Neural cell (in vitro differentiated cells): ENCODE results near the gene PACS1. TPM values are rescaled to one million over a fixed set of nuclear protein-coding genes. Genes with fewer than 3 reads are reported as not detected.

ENCODE experiments used
- H2AFZ ChIP-seq: fragments of 200-600, 300-800 bp; sonication (generic), shearing (Covaris generic); 2 replicates; pipeline ENCODE4 v1.6.0; 2014; ENCODE audit warnings: low read depth, mild to moderate bottlenecking, antibody characterized with exemption, low read length, moderate library complexity
- H3F3A ChIP-seq: fragments of 200-600 bp; shearing (Covaris generic); 2 replicates; pipeline ENCODE4 v1.6.1; 2016; ENCODE audit warnings: mild to moderate bottlenecking, moderate library complexity, mixed read lengths, antibody characterized with exemption, low read length; ENCODE audit not compliant: insufficient read depth, poor library complexity, severe bottlenecking
- H3K27ac ChIP-seq: fragments of 200-600, 300-800 bp; sonication (generic), shearing (Covaris generic); 2 replicates; pipeline ENCODE4 v1.5.1; 2014; ENCODE audit warnings: mild to moderate bottlenecking, low read length, moderate library complexity
- H3K27me3 ChIP-seq: fragments of 300-800, 200-600 bp; sonication (generic), shearing (Covaris generic); 2 replicates; pipeline ENCODE4 v1.6.0; 2014; ENCODE audit warnings: mild to moderate bottlenecking, low read depth, low read length, moderate library complexity; ENCODE audit not compliant: insufficient read depth
- H3K36me3 ChIP-seq: fragments of 300-800, 200-600 bp; sonication (generic), shearing (Covaris generic); 2 replicates; pipeline ENCODE4 v1.5.1; 2014; ENCODE audit warnings: mild to moderate bottlenecking, antibody characterized with exemption, low read length, moderate library complexity; ENCODE audit not compliant: insufficient read depth
- H3K4me2 ChIP-seq: fragments of 300-800, 200-600 bp; sonication (generic), shearing (Covaris generic); 2 replicates; pipeline ENCODE4 v1.6.0; 2014; ENCODE audit warnings: mild to moderate bottlenecking, low read length
- H3K4me3 ChIP-seq: fragments of 300-800, 200-600 bp; sonication (generic), shearing (Covaris generic); 2 replicates; pipeline ENCODE4 v1.5.1; 2014; ENCODE audit warnings: mild to moderate bottlenecking, low read length, moderate library complexity
- H3K79me2 ChIP-seq: fragments of 200-600 bp; shearing (Covaris generic); replicated peaks from 2 replicates; pipeline ENCODE4 v1.6.0; 2014; ENCODE audit warnings: mild to moderate bottlenecking, low read length, moderate library complexity; ENCODE audit not compliant: insufficient read depth
- H3K9ac ChIP-seq: fragments of 300-800, 200-600 bp; sonication (generic), shearing (Covaris generic); 2 replicates; pipeline ENCODE4 v1.6.1; 2016; ENCODE audit warnings: mild to moderate bottlenecking, low read length, mixed read lengths
- H3K9me2 ChIP-seq: fragments of 200-600 bp; shearing (Covaris generic); 2 replicates; pipeline ENCODE4 v1.6.1; 2016; ENCODE audit warnings: mild to moderate bottlenecking, low read length, mixed read lengths; ENCODE audit not compliant: insufficient read depth
- H3K9me3 ChIP-seq: fragments of 200-600, 300-800 bp; sonication (generic), shearing (Covaris generic); 2 replicates; pipeline ENCODE4 v1.6.1; 2016; ENCODE audit warnings: mild to moderate bottlenecking, mixed run types, low read length, moderate library complexity, mixed read lengths
- H4K20me1 ChIP-seq: fragments of 200-600 bp; shearing (Covaris generic); 2 replicates; pipeline ENCODE4 v1.6.1; 2016; ENCODE audit warnings: mild to moderate bottlenecking, mixed run types; ENCODE audit not compliant: insufficient read depth
- CTCF ChIP-seq: fragments of 450-650 bp; IDR thresholded peaks from 2 replicates; pipeline ENCODE4 v1.5.1; 2014; ENCODE audit warnings: antibody characterized with exemption, mild to moderate bottlenecking, moderate library complexity; ENCODE audit not compliant: poor library complexity, severe bottlenecking
- EP300 ChIP-seq: fragments of 450-650 bp; conservative IDR thresholded peaks from 2 replicates; pipeline ENCODE4 v1.6.1; 2014; ENCODE audit warnings: antibody characterized with exemption, mild to moderate bottlenecking, moderate library complexity; ENCODE audit not compliant: poor library complexity, severe bottlenecking
- EZH2 ChIP-seq: fragments of 200-600, 300-800 bp; shearing (Covaris generic), sonication (generic); IDR thresholded peaks from 2 replicates; pipeline ENCODE4 v1.6.1; 2014; ENCODE audit warnings: antibody characterized with exemption, low read length, borderline replicate concordance, mild to moderate bottlenecking; ENCODE audit not compliant: insufficient read depth, poor library complexity, severe bottlenecking
- MXI1 ChIP-seq: fragments of 450-650 bp; conservative IDR thresholded peaks from 2 replicates; pipeline ENCODE4 v1.6.1; 2014; ENCODE audit warnings: antibody characterized with exemption, mild to moderate bottlenecking; ENCODE audit not compliant: poor library complexity, severe bottlenecking
- POLR2AphosphoS5 ChIP-seq: IDR thresholded peaks from 2 replicates; pipeline ENCODE4 v1.6.1; 2012
- RAD21 ChIP-seq: fragments of 450-650 bp; conservative IDR thresholded peaks from 2 replicates; pipeline ENCODE4 v1.6.1; 2014; ENCODE audit warnings: antibody characterized with exemption, mild to moderate bottlenecking, moderate library complexity
- REST ChIP-seq: IDR thresholded peaks from 2 replicates; pipeline ENCODE4 v1.6.1; 2012; ENCODE audit warnings: borderline replicate concordance
- SMC3 ChIP-seq: fragments of 450-650 bp; conservative IDR thresholded peaks from 2 replicates; pipeline ENCODE4 v1.6.1; 2014; ENCODE audit warnings: antibody characterized with exemption, mild to moderate bottlenecking, moderate library complexity; ENCODE audit not compliant: poor library complexity
- TAF1 ChIP-seq: IDR thresholded peaks from 2 replicates; pipeline ENCODE4 v1.6.1; 2012; ENCODE audit warnings: low read depth
- polyA plus RNA-seq: library from polyadenylated mRNA; depleted of rRNA; stranded (reverse); fragments of >200 nt; gene quantifications from 2 replicates; pipeline ENCODE4 v1.2.3, GENCODE V29; 2014

The PACS1 gene
- polyA plus RNA-seq, 1 donor from 2014 or later, result 14.4 TPM

GRCh38 chr11:66221012-66221411 lies 150.9 kb downstream of the PACS1 start:
- H2AFZ ChIP-seq, result no peak overlapping the region
- H3K9ac ChIP-seq, result no peak overlapping the region
- H3K9me3 ChIP-seq, result no peaks in the 10 kb centered on the region
- H3K4me3 ChIP-seq, result no peak overlapping the region
- H4K20me1 ChIP-seq, result no peaks in the 10 kb centered on the region
- TF ChIP-seq EP300 (no peak), EZH2 (no peak), RAD21 (no peak), CTCF (no peak), POLR2AphosphoS5 (no peak), REST (no peak), SMC3 (no peak), TAF1 (no peak), MXI1 (no peak)
- H3K4me2 ChIP-seq, result no peak overlapping the region
- no peaks in the 10 kb centered on the region for H3K79me2 ChIP-seq
- no peaks in the 10 kb centered on the region for H3K27me3 ChIP-seq
- no peak overlapping the region for H3K27ac ChIP-seq
- no peaks in the 10 kb centered on the region for H3K9me2 ChIP-seq
- no peaks in the 10 kb centered on the region for H3F3A ChIP-seq
- H3K36me3 ChIP-seq, result peaks cover 3% of the 10 kb centered on the region

GRCh38 chr11:66221726-66222236 lies 151.7 kb downstream of the PACS1 start:
- Histone ChIP-seq H3K4me2 (no peak overlapping the region), H3K27ac (no peak overlapping the region), H3K36me3 (no peaks in the 10 kb centered on the region), H3K27me3 (no peaks in the 10 kb centered on the region), H4K20me1 (no peaks in the 10 kb centered on the region), H3K9me2 (no peaks in the 10 kb centered on the region), H3K4me3 (no peak overlapping the region), H2AFZ (no peak overlapping the region), H3K9me3 (no peaks in the 10 kb centered on the region), H3F3A (no peaks in the 10 kb centered on the region), H3K79me2 (no peaks in the 10 kb centered on the region), H3K9ac (no peak overlapping the region)
- TF ChIP-seq EP300 (no peak), MXI1 (no peak), EZH2 (no peak), REST (no peak), TAF1 (no peak), CTCF (no peak), SMC3 (no peak)
